ENCODE data around the gene VPREB3.

- TF ChIP-seq EZH2 (IDR thresholded peaks at IDR 0.05; ENCODE audit: low read depth), result no peak
- TF ChIP-seq CTCF (conservative IDR thresholded peaks at IDR 0.05), result no peak
Measured at GRCh38 chr22:23772315-23772648, 18.1 kb upstream of the VPREB3 start.

Measured in PC-9 (cell line).